GM19240 (cell line): ENCODE results near the gene ANK3.

Experiments used
- DNase-seq: peaks from one replicate; pipeline ENCODE4 v3.0.0; 2011; ENCODE audit warnings: low spot score; ENCODE audit not compliant: insufficient read length

ANK3 gene

GRCh38 chr10:60414111-60414510 lies 24.4 kb upstream of the ANK3 start:
- no peak for DNase-seq

GRCh38 chr10:60413306-60414012 lies 23.8 kb upstream of the ANK3 start:
- no peak for DNase-seq

- no peak for DNase-seq
Observed at GRCh38 chr10:60410970-60411369, 21.3 kb upstream of the ANK3 start.

- no peak for DNase-seq
Observed at GRCh38 chr10:60409202-60409601, 19.5 kb upstream of the ANK3 start.

- no peak for DNase-seq
Observed at GRCh38 chr10:60406182-60406581, 16.5 kb upstream of the ANK3 start.

- DNase-seq, result no peak
Observed at GRCh38 chr10:60405172-60405571, 15.5 kb upstream of the ANK3 start.

- DNase-seq, result no peak
Observed at GRCh38 chr10:60403168-60403873, 13.6 kb upstream of the ANK3 start.

GRCh38 chr10:60400366-60400765 lies 10.7 kb upstream of the ANK3 start:
- DNase-seq, result no peak

- DNase-seq, result no peak
Observed at GRCh38 chr10:60399328-60399727, 9.7 kb upstream of the ANK3 start.

GRCh38 chr10:60397792-60398191 lies 8.1 kb upstream of the ANK3 start:
- DNase-seq, result no peak

- no peak for DNase-seq
Observed at GRCh38 chr10:60396766-60397165, 7.1 kb upstream of the ANK3 start.

GRCh38 chr10:60395711-60396110 lies 6.0 kb upstream of the ANK3 start:
- DNase-seq, result no peak

GRCh38 chr10:60394446-60394845 lies 4.8 kb upstream of the ANK3 start:
- no peak for DNase-seq

GRCh38 chr10:60390224-60390626 lies 550 bp upstream of the ANK3 start:
- DNase-seq, result no peak

GRCh38 chr10:60388709-60389301 lies 870 bp downstream of the ANK3 start:
- no peak for DNase-seq

GRCh38 chr10:60388116-60388625 lies 1.5 kb downstream of the ANK3 start:
- no peak for DNase-seq

GRCh38 chr10:60387531-60387930 lies 2.1 kb downstream of the ANK3 start:
- DNase-seq, result no peak

- no peak for DNase-seq
Observed at GRCh38 chr10:60385399-60385738, 4.3 kb downstream of the ANK3 start.

GRCh38 chr10:60384708-60385398 lies 4.8 kb downstream of the ANK3 start:
- no peak for DNase-seq

- no peak for DNase-seq
Observed at GRCh38 chr10:60384011-60384410, 5.7 kb downstream of the ANK3 start.

- DNase-seq, result no peak
Observed at GRCh38 chr10:60382946-60383681, 6.6 kb downstream of the ANK3 start.
